Testis (tissue), 2 donors: ENCODE measurements around the gene PIP5K1B.

Experiments used
- CTCF ChIP-seq, 3 experiments: fragments of 450-650 bp in 2 of 3; fragments of 200-600 bp in 1 of 3; sonication (generic) in 1 of 3; IDR thresholded peaks; one replicate each; pipeline ENCODE4 v1.5.1; 2016 to 2019; ENCODE audit warnings: antibody characterized with exemption in 3 of 3, mild to moderate bottlenecking in 2 of 3, moderate library complexity in 1 of 3
- POLR2A ChIP-seq: fragments of 450-650 bp; IDR thresholded peaks from one replicate; pipeline ENCODE4 v1.6.1; 2017; ENCODE audit warnings: antibody characterized with exemption, mild to moderate bottlenecking, moderate library complexity

GRCh38 chr9:68733021-68733405 is 28.0 kb downstream of the PIP5K1B start:
- no peak for TF ChIP-seq CTCF (IDR thresholded peaks at IDR 0.05)
- no peak for TF ChIP-seq POLR2A
